Peyer's patch (tissue), 4 donors: ENCODE results near the gene DOCK10. TPM values are rescaled to one million over a fixed set of nuclear protein-coding genes. Genes with fewer than 3 reads are reported as not detected.
A peak's percentile ranks its signal among the peaks of the same experiment; 100 is the strongest.
"Not testable (repeated sequence)": the region's sequence is repeated elsewhere in the genome, so short reads cannot be mapped to it uniquely, and the experiment has no call there.

Experiments
- DNase-seq, 3 donors: peaks; one replicate each; pipeline ENCODE4 v3.0.0-alpha.2; 2017 to 2019
- H3K27ac ChIP-seq, 4 donors: fragments of 200-600 bp; sonication (generic); one replicate each; pipeline ENCODE4 v1.5.1; 2016 to 2019
- H3K27me3 ChIP-seq, 2 donors: fragments of 200-600 bp; sonication (generic); one replicate each; pipeline ENCODE4 v1.5.1; 2019
- H3K36me3 ChIP-seq, 3 donors: fragments of 200-600 bp; sonication (generic); one replicate each; pipeline ENCODE4 v1.5.1; 2016 to 2019
- H3K4me1 ChIP-seq, 4 donors: fragments of 200-600 bp; sonication (generic); one replicate each; pipeline ENCODE4 v1.5.1; 2016 to 2019
- H3K4me3 ChIP-seq, 4 donors: fragments of 200-600 bp; sonication (generic); 1 replicate in 3 of 4; 2 replicates in 1 of 4; pipeline ENCODE4 v1.5.1; 2016 to 2019; ENCODE audit warnings: mild to moderate bottlenecking in 1 of 4
- H3K9me3 ChIP-seq, 4 donors: fragments of 200-600 bp; sonication (generic); one replicate each; pipeline ENCODE4 v1.5.1; 2016 to 2019; ENCODE audit warnings: mild to moderate bottlenecking in 1 of 4
- POLR2A ChIP-seq, 2 donors: fragments of 450-650 bp; IDR thresholded peaks; one replicate each; pipeline ENCODE4 v1.5.1; 2017; ENCODE audit warnings: antibody characterized with exemption in 2 of 2, mild to moderate bottlenecking in 2 of 2, moderate library complexity in 2 of 2
- total RNA-seq, 4 donors: library from RNA; depleted of rRNA; stranded (reverse); fragments of >200 nt; gene quantifications; one replicate each; pipeline ENCODE4 v1.1.0, GENCODE V29; 2016
- TF ChIP-seq, protein P1 (sequence below), 6 experiments: fragments of 450-650 bp in 4 of 6; fragments of 200-600 bp in 2 of 6; sonication (generic) in 1 of 6; IDR thresholded peaks; one replicate each; pipeline ENCODE4 v1.5.1; 2017 to 2019; ENCODE audit warnings: antibody characterized with exemption in 6 of 6, mild to moderate bottlenecking in 3 of 6, moderate library complexity in 1 of 6

DOCK10 gene
- total RNA-seq, 4 donors from 2014 or later, result 14.6 to 97.4 (median 23.5) TPM

DNA sequence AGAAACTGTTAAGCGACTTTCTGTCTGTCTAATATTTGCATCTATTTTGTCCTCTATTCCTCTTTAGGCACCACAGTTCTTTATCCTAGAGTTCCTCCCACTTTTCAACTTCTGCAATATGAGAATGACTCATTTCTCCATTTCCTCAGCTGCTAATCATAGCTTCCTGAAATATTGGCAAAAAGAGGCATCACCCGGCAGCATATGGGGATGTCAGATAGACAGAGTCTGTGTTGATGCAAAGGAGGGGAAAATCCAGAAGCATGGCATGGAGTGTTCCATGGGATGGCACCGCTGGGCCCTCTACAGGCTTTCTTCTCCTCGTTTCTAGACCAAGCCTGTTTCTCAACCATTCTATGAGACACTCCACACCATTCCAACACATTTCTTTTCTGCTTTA is 93.4 kb downstream of the DOCK10 start:
- no peak for TF ChIP-seq POLR2A (IDR thresholded peaks at IDR 0.05)
- TF ChIP-seq, protein P1, sequence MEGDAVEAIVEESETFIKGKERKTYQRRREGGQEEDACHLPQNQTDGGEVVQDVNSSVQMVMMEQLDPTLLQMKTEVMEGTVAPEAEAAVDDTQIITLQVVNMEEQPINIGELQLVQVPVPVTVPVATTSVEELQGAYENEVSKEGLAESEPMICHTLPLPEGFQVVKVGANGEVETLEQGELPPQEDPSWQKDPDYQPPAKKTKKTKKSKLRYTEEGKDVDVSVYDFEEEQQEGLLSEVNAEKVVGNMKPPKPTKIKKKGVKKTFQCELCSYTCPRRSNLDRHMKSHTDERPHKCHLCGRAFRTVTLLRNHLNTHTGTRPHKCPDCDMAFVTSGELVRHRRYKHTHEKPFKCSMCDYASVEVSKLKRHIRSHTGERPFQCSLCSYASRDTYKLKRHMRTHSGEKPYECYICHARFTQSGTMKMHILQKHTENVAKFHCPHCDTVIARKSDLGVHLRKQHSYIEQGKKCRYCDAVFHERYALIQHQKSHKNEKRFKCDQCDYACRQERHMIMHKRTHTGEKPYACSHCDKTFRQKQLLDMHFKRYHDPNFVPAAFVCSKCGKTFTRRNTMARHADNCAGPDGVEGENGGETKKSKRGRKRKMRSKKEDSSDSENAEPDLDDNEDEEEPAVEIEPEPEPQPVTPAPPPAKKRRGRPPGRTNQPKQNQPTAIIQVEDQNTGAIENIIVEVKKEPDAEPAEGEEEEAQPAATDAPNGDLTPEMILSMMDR (IDR thresholded peaks at IDR 0.05), result no peak
- H3K4me1 ChIP-seq, result peaks cover 0 to 6% (median 3%) of the 10 kb centered on the region in 4 donors
- DNase-seq, result no peak
- no peaks in the 10 kb centered on the region for H3K27me3 ChIP-seq
- no peaks in the 10 kb centered on the region for H3K36me3 ChIP-seq
- H3K9me3 ChIP-seq, result no peaks in the 10 kb centered on the region
- H3K4me3 ChIP-seq, result no peak overlapping the region
- H3K27ac ChIP-seq, result no peak overlapping the region

DNA sequence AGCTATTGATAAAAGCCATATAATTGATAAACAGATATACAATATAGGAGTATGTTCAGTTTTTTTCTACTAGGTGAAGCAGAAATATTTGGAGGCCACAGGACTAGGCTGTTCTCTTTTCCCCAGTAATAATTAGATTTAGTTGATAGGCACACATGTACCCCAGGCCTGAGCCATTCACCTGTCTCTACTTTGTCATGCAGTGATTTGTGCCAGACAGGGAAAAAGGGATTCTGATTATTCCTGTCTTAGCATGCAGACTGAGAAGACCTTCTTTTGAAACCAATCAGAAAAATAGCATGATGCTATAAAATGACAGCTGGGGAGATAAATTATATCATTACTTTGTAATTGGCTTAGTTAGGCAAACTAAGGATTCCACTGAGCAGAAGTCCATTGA is 94.3 kb downstream of the DOCK10 start:
- H3K27ac ChIP-seq, result no peak overlapping the region
- no peak overlapping the region for H3K4me3 ChIP-seq
- H3K9me3 ChIP-seq, result no peaks in the 10 kb centered on the region
- TF ChIP-seq, protein P1 (IDR thresholded peaks at IDR 0.05), result no peak
- TF ChIP-seq POLR2A (IDR thresholded peaks at IDR 0.05), result no peak
- no peaks in the 10 kb centered on the region for H3K36me3 ChIP-seq
- no peaks in the 10 kb centered on the region for H3K27me3 ChIP-seq
- H3K4me1 ChIP-seq, result peaks cover 0 to 6% (median 3%) of the 10 kb centered on the region in 4 donors
- no peak for DNase-seq

DNA sequence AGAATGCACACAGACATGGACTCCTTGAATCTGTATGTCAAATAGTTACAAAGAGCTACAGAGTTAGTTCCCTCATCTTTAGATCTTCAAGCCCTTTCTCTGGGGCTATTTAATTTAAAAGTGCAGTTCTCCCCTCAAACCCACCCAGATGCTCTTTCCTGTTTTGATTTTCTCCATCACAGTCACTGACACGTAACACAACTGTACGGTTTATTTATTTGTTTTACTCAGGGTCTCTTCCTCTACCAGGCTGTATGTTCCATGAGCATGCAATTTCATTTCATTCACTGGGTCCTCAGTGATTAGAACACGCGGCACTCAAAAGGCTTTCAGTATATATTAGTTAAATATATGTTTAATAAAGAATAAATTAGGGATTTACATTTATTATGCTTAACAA is 94.7 kb downstream of the DOCK10 start:
- Histone ChIP-seq H3K36me3 (no peaks in the 10 kb centered on the region), H3K27ac (peak overlapping the region in 2 of 4 donors; percentile 74 to 79), H3K4me3 (no peak overlapping the region), H3K4me1 (peaks cover 0 to 6% (median 3%) of the 10 kb centered on the region in 4 donors), H3K9me3 (no peaks in the 10 kb centered on the region), H3K27me3 (no peaks in the 10 kb centered on the region)
- no peak for DNase-seq
- TF ChIP-seq, protein P1 (IDR thresholded peaks at IDR 0.05), result no peak
- TF ChIP-seq POLR2A (IDR thresholded peaks at IDR 0.05), result no peak

DNA sequence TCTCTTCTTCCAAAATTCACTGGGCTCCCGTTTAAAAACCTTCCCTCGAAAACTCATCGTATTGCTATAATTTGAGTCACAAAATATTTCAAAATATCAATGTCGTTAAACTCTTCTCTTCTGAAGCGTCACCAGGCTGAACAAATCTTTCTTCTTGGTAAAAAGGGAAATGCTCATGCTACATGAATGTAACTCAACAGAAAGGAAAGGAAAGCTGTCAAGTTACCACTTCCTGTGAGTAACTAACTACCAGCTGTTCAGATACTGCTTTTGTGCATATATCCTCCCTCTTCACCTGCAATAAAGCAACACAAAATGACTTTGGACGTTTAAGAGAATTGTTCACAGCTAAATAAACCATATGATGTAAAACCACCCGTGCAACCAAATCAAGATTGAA is 95.4 kb downstream of the DOCK10 start:
- Histone ChIP-seq H3K4me1 (peaks cover 0 to 6% (median 4%) of the 10 kb centered on the region in 4 donors), H3K36me3 (no peaks in the 10 kb centered on the region), H3K4me3 (peak overlapping the region; percentile 1 to 38 (median 32)), H3K9me3 (no peaks in the 10 kb centered on the region), H3K27ac (peak overlapping the region; percentile 35 to 79 (median 55)), H3K27me3 (no peaks in the 10 kb centered on the region)
- no peak for DNase-seq
- TF ChIP-seq, protein P1 (IDR thresholded peaks at IDR 0.05), result no peak
- peak; percentile 32 to 37 for TF ChIP-seq POLR2A (IDR thresholded peaks at IDR 0.05)

DNA sequence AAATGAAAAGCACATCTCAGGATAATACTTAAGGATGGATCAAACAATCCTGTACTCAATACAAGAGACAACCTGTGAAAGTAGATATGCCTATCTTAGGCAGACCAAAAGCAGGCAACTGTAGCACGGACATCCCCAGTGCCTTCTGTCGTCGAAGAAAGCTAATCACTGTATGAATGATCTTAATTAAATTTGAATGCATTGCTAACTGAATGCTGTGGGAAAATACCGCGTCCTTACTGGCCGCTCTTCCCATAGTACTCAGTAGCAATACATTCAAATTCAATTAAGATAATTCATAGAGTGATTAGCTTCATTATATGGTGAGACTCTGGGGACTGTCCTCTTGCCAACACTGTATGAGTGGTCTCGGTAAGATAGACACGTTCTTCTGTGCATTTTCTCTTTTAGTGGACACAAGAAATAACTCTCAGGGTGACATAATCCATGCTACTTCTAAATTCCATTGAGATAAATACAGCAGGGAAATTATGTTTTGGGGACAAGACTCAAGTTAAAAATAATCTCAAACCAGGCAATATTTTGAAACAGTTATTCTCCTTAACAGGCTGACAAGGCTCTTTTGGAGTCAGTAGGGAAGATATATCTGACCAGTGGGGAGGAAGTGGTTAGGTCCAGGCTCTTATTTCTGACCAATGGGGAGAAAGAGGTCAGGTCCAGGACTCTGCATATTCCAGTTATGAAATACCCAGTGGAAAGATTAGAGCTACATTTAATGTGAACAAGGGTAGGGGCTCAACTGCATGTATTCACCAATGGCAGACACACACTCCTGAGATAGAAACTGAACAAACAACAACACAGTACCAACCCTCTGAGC is 97.3 kb downstream of the DOCK10 start:
- no peak for DNase-seq
- TF ChIP-seq, protein P1 (IDR thresholded peaks at IDR 0.05), result no peak
- TF ChIP-seq POLR2A (IDR thresholded peaks at IDR 0.05), result no peak
- Histone ChIP-seq H3K36me3 (no peaks in the 10 kb centered on the region), H3K9me3 (no peaks in the 10 kb centered on the region), H3K27me3 (no peaks in the 10 kb centered on the region), H3K4me3 (peak overlapping the region; percentile 30 to 39 (median 34)), H3K27ac (peak overlapping the region; percentile 42 to 79 (median 69)), H3K4me1 (peaks cover 0 to 7% (median 5%) of the 10 kb centered on the region in 4 donors)

DNA sequence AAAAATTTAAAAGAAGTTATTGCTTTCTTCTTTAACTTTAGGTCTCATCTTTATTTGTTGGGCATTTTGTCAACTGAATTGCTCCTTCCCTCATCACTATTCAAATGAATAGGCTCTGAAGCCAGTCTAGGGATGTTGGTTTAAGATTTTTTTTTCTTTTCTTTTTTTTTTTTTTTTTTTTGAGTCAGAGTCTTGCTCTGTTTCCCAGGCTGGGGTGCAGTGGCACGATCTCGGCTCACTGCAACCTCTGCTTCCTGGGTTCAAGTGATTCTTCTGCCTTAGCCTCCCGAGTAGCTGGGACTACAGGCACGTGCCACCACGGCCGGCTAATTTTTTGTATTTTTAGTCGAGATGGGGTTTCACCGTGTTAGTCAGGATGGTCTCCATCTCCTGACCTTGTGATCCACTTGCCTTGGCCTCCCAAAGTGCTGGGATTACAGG is 98.6 kb downstream of the DOCK10 start:
- not testable (repeated sequence) for H3K36me3 ChIP-seq, H3K27me3 ChIP-seq, H3K9me3 ChIP-seq, DNase-seq
- H3K27ac ChIP-seq, result peak overlapping the region in 3 of 4 donors; percentile 64 to 79 (median 74)
- H3K4me1 ChIP-seq, result peaks cover 0 to 11% (median 9%) of the 10 kb centered on the region in 4 donors
- peak overlapping the region in 2 of 4 donors; percentile 30 to 38 for H3K4me3 ChIP-seq
